Myocyte (in vitro differentiated cells): ENCODE results near the gene PCDHA5. TPM values are rescaled to one million over a fixed set of nuclear protein-coding genes. Genes with fewer than 3 reads are reported as not detected.
"Not testable (repeated sequence)": the region's sequence is repeated elsewhere in the genome, so short reads cannot be mapped to it uniquely, and the experiment has no call there.

Source experiments
- DNase-seq: peaks from one replicate; pipeline ENCODE4 v3.0.0-alpha.2; 2012; ENCODE audit warnings: low read depth
- total RNA-seq: library from RNA; depleted of rRNA; stranded (reverse); fragments of >200 nt; gene quantifications from 2 replicates; pipeline ENCODE4 v1.2.3, GENCODE V29; 2014

Gene PCDHA5
- total RNA-seq, 1 donor from 2014 or later = 0.03 TPM

DNA sequence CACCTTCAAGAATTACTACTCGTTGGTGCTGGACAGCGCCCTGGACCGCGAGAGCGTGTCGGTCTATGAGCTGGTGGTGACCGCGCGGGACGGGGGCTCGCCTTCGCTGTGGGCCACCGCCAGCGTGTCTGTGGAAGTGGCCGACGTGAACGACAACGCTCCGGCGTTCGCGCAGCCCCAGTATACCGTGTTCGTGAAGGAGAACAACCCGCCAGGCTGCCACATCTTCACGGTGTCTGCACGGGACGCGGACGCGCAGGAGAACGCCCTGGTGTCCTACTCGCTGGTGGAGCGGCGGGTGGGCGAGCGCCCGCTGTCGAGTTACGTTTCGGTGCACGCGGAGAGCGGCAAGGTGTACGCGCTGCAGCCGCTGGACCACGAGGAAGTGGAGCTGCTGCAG is 1.6 kb downstream of the PCDHA5 start:
- DNase-seq = not testable (repeated sequence)

DNA sequence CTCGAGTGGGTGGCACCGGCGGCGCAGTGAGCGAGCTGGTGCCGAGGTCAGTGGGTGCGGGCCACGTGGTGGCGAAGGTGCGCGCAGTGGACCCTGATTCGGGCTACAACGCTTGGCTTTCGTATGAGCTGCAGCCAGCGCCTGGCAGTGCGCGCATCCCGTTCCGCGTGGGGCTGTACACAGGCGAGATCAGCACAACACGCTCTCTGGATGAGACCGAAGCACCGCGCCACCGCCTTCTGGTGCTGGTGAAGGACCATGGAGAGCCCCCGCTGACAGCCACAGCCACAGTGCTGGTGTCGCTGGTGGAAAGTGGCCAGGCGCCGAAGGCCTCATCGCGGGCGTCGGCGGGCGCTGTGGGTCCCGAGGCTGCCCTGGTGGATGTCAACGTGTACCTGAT is 2.1 kb downstream of the PCDHA5 start:
- no peak for DNase-seq

DNA sequence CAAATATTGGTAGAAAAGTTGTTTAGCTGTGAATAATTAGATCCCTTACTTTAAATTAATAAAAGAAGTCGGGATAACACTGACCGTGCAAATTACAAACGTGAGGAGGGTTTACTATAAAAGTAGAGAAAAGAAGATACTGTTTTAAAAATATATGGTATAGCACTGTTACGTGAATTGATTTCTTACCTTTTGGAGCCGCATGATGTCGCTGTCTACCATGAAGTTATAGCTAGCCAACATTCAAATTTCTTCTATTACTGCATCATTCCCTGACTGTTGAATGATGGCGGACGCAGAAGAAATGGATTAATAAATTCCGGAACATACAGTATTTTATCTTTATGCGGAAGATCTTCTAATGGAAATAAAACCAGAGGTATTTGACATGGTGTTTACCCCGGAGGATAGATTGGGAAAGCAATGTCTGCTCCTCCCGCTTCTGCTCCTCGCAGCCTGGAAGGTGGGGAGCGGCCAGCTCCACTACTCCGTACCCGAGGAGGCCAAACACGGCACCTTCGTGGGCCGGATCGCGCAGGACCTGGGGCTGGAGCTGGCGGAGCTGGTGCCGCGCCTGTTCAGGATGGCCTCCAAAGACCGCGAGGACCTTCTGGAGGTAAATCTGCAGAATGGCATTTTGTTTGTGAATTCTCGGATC is 6.4 kb downstream of the PCDHA5 start, which contains the start of gene PCDHA6:
PCDHA6 (plus strand) TSS at position 257 of the 658 bp plus-strand sequence; CDS start at position 389, 132 bp downstream.
- DNase-seq = no peak

DNA sequence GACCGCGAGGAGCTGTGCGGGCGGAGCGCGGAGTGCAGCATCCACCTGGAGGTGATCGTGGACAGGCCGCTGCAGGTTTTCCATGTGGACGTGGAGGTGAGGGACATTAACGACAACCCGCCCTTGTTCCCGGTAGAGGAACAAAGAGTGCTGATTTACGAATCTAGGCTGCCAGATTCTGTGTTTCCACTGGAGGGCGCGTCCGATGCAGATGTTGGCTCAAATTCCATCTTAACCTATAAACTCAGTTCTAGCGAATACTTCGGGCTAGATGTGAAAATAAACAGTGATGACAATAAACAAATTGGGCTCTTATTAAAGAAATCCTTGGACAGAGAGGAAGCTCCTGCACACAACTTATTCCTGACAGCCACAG is 6.9 kb downstream of the PCDHA5 start:
- DNase-seq = no peak

DNA sequence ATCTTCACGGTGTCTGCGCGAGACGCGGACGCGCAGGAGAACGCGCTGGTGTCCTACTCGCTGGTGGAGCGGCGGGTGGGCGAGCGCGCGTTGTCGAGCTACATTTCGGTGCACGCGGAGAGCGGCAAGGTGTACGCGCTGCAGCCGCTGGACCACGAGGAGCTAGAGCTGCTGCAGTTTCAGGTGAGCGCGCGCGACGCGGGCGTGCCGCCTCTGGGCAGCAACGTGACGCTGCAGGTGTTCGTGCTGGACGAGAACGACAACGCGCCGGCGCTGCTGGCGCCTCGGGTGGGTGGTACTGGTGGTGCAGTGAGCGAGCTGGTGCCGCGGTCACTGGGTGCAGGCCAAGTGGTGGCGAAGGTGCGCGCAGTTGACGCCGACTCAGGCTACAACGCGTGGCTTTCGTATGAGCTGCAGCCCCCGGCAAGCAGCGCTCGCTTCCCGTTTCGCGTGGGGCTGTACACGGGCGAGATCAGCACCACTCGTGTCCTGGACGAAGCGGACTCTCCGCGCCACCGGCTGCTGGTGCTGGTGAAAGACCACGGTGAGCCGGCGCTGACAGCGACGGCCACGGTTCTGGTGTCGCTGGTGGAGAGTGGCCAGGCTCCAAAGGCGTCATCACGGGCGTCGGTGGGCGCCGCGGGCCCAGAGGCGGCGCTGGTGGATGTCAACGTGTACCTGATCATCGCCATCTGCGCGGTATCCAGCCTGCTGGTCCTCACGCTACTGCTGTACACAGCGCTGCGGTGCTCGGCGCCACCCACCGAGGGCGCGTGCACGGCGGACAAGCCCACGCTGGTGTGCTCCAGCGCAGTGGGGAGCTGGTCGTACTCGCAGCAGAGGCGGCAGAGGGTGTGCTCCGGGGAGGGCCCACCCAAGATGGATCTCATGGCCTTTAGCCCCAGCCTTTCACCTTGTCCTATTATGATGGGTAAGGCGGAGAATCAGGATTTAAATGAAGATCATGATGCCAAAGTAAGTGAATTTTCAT is 8.4 kb downstream of the PCDHA5 start:
- not testable (repeated sequence) for DNase-seq

DNA sequence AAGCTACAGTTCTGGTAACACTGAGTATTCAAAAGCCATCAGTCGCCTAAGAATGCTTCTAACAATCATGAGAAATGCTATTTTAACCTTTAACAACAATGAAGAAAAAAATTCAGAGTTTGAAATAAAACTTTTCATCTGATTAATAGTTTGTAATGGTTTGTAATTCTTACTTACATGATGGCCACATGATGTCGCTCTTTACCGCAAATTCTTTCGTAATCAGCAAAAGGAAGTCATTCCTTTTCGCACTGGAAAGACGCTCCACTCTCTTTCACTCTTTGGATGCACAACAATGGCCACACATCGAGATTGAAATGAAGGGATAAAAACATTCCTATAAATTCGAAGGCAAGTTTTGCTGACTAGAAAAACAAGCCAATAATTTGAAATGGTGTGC is 12.6 kb downstream of the PCDHA5 start, which contains the start of gene PCDHA7:
PCDHA7 (plus strand) TSS at position 277 of the 400 bp plus-strand sequence; CDS start at position 392, 115 bp downstream.
- peak; percentile 20 for DNase-seq

DNA sequence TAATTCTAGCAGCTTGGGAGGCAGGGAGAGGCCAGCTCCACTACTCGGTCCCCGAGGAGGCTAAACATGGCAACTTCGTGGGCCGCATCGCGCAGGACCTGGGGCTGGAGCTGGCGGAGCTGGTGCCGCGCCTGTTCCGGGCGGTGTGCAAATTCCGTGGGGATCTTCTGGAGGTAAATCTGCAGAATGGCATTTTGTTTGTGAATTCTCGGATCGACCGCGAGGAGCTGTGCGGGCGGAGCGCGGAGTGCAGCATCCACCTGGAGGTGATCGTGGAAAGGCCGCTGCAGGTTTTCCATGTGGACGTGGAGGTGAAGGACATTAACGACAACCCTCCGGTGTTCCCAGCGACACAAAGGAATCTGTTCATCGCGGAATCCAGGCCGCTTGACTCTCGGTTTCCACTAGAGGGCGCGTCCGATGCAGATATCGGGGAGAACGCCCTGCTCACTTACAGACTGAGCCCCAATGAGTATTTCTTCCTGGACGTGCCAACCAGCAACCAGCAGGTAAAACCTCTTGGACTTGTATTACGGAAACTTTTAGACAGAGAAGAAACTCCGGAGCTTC is 13.1 kb downstream of the PCDHA5 start:
- not testable (repeated sequence) for DNase-seq

DNA sequence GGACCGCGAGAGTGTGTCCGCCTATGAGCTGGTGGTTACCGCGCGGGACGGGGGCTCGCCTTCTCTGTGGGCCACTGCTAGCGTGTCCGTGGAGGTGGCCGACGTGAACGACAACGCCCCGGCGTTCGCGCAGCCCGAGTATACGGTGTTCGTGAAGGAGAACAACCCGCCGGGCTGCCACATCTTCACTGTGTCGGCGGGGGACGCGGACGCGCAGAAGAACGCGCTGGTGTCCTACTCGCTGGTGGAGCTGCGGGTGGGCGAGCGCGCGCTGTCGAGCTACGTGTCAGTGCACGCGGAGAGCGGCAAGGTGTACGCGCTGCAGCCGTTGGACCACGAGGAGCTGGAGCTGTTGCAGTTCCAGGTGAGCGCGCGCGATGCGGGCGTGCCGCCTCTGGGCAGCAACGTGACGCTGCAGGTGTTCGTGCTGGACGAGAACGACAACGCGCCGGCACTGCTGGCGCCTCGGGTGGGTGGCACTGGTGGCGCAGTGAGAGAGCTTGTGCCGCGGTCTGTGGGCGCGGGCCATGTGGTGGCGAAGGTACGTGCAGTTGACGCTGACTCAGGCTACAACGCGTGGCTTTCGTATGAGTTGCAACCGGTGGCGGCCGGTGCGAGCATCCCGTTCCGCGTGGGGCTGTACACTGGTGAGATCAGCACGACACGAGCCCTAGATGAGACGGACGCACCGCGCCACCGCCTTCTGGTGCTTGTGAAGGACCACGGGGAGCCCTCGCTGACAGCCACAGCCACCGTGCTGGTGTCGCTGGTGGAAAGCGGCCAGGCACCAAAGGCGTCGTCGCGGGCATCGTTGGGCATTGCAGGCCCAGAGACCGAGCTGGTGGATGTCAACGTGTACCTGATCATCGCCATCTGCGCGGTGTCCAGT is 14.5 kb downstream of the PCDHA5 start:
- no peak for DNase-seq

DNA sequence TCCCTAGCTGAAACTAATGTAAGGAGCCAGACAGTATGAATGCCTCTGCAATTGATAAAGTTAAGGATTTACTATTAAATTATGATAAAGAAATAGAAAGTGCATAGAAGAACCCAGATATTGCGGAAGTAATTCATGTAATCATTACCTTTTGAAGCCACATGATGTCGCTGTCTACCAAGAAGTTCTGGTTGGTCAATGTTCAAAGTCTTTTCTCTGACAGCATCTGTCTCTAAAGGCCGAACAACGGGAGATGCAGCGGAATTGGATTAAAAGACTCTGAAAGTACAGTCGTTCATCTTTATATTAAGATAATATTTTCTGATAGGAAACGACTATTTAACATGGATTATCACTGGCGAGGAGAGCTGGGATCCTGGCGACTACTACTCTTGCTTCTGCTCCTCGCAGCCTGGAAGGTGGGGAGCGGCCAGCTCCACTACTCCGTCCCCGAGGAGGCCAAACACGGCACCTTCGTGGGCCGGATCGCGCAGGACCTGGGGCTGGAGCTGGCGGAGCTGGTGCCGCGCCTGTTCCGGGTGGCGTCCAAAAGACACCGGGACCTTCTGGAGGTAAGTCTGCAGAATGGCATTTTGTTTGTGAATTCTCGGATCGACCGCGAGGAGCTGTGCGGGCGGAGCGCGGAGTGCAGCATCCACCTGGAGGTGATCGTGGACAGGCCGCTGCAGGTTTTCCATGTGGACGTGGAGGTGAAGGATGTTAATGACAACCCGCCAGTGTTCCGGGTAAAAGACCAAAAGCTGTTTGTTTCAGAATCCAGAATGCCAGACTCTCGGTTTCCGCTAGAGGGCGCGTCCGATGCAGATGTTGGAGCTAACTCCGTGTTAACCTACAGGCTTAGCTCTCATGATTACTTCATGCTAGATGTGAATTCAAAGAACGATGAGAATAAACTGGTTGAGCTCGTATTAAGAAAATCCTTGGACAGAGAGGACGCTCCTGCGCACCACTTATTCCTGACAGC is 19.9 kb downstream of the PCDHA5 start, which contains the start of gene PCDHA8:
PCDHA8 (plus strand) TSS at position 210 of the 985 bp plus-strand sequence; CDS start at position 345, 135 bp downstream.
- DNase-seq = no peak

DNA sequence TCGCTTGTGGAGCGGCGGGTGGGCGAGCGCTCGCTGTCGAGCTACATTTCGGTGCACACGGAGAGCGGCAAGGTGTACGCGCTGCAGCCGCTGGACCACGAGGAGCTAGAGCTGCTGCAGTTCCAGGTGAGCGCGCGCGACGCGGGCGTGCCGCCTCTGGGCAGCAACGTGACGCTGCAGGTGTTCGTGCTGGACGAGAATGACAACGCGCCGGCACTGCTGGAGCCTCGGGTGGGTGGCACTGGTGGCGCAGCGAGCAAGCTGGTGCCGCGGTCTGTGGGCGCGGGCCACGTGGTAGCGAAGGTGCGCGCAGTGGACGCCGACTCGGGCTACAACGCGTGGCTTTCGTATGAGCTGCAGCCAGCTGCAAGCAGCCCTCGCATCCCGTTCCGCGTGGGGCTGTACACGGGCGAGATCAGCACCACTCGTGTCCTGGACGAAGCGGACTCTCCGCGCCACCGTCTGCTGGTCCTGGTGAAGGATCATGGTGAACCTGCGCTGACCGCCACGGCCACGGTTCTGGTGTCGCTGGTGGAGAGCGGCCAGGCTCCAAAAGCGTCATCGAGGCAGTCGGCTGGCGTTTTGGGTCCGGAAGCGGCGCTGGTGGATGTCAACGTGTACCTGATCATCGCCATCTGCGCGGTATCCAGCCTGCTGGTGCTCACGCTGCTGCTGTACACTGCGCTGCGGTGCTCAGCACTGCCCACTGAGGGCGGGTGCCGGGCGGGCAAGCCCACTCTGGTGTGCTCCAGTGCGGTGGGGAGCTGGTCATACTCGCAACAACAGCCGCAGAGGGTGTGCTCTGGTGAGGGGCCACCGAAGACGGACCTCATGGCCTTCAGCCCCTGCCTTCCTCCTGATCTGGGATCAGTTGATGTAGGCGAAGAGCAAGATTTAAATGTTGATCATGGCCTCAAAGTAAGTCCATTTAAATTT is 21.7 kb downstream of the PCDHA5 start:
- DNase-seq = no peak

DNA sequence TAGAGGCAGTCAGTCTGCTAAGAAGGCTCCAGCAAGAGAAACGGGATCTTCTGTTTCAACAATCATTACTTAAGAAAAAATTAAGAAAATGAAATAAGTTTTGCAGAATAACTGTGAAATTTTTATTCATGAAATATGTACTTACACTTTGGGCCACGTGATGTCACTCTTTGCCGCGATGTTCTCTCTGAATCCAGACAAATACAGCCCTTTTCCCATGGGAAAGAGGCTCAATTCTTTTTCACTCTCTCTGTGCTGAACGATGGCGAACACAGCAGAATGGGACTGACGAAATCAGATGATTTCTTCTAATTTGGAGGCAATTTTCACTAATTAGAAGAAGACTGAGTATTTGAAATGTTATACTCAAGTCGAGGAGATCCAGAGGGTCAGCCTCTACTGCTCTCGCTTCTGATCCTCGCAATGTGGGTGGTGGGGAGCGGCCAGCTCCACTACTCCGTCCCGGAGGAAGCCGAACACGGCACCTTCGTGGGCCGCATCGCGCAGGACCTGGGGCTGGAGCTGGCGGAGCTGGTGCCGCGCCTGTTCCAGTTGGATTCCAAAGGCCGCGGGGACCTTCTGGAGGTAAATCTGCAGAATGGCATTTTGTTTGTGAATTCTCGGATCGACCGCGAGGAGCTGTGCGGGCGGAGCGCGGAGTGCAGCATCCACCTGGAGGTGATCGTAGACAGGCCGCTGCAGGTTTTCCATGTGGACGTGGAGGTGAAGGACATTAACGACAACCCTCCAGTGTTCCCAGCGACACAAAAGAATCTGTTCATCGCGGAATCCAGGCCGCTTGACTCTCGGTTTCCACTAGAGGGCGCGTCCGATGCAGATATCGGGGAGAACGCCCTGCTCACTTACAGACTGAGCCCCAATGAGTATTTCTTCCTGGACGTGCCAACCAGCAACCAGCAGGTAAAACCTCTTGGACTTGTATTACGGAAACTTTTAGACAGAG is 27.0 kb downstream of the PCDHA5 start, which contains the start of gene PCDHA9:
PCDHA9 (plus strand) TSS at position 244 of the 964 bp plus-strand sequence; CDS start at position 358, 114 bp downstream.
- peak; percentile 14 for DNase-seq

DNA sequence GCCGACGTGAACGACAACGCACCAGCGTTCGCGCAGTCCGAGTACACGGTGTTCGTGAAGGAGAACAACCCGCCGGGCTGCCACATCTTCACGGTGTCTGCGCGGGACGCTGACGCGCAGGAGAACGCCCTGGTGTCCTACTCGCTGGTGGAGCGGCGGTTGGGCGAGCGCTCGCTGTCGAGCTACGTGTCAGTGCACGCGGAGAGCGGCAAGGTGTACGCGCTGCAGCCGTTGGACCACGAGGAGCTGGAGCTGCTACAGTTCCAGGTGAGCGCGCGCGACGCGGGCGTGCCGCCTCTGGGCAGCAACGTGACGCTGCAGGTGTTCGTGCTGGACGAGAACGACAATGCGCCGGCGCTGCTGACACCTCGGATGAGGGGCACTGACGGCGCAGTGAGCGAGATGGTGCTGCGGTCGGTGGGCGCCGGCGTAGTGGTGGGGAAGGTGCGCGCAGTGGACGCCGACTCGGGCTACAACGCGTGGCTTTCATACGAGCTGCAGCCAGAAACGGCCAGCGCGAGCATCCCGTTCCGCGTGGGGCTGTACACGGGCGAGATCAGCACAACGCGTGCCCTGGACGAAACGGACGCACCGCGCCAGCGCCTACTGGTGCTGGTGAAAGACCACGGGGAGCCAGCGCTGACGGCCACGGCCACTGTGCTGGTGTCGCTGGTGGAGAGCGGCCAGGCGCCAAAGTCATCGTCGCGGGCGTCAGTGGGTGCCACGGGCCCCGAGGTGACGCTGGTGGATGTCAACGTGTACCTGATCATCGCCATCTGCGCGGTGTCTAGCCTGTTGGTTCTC is 28.6 kb downstream of the PCDHA5 start:
- DNase-seq = not testable (repeated sequence)

DNA sequence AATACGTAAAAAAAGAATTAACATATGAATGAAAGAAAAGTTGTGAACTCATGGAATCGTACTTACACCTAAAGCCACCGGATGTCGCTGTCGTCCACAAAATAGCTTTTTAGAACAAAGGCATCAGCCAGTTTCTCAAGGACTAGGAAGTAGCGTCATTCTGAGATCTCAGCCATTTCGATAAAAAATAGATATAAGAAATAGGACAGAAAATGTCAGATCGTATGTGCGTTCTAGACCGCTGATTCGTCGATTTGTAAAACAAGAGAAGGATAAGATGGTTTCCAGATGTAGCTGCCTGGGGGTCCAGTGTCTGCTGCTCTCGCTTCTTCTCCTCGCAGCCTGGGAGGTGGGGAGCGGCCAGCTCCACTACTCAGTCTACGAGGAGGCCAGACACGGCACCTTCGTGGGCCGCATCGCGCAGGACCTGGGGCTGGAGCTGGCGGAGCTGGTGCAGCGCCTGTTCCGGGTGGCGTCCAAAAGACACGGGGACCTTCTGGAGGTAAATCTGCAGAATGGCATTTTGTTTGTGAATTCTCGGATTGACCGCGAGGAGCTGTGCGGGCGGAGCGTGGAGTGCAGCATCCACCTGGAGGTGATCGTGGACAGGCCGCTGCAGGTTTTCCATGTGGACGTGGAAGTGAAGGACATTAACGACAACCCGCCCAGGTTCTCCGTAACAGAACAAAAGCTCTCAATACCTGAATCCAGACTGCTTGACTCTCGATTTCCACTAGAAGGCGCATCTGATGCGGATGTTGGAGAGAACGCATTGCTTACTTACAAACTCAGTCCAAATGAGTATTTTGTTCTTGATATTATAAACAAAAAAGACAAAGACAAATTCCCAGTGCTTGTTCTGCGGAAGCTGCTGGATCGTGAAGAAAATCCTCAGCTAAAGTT is 34.6 kb downstream of the PCDHA5 start, which contains the start of gene PCDHA10:
PCDHA10 (plus strand) TSS at position 126 of the 903 bp plus-strand sequence; CDS start at position 278, 152 bp downstream.
- peak; percentile 2 for DNase-seq

DNA sequence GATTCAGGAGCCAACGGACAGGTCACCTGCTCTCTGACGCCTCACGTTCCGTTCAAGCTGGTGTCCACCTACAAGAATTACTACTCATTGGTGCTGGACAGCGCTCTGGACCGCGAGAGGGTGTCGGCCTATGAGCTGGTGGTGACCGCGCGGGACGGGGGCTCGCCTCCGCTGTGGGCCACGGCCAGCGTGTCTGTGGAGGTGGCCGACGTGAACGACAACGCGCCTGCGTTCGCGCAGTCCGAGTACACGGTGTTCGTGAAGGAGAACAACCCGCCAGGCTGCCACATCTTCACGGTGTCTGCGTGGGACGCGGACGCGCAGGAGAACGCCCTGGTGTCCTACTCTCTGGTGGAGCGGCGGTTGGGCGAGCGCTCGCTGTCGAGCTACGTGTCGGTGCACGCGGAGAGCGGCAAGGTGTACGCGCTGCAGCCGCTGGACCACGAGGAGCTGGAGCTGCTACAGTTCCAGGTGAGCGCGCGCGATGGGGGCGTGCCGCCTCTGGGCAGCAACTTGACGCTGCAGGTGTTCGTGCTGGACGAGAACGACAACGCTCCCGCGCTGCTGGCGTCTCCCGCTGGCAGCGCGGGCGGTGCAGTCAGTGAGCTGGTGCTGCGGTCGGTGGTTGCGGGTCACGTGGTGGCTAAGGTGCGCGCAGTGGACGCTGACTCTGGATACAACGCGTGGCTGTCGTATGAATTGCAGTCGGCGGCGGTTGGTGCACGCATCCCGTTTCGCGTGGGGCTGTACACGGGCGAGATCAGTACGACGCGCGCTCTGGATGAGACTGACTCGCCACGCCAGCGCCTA is 36.0 kb downstream of the PCDHA5 start:
- no peak for DNase-seq
